ENCODE measurements around the gene MAP7. TPM values are rescaled to one million over a fixed set of nuclear protein-coding genes. Genes with fewer than 3 reads are reported as not detected.

Gene MAP7
- total and polyA plus RNA-seq, 2 of the 13 experiments (the other 11 are each of a cell fraction or from before 2014, with no cell fraction given): 0.04 TPM; not detected in 1

- H3K4me2 ChIP-seq (ENCODE audit: low read depth, low read length): no peak overlapping the region
- no peaks in the 10 kb centered on the region for H3K9me3 ChIP-seq (ENCODE audit: low read length)
- in situ Hi-C loops (cut with HindIII; ENCODE audit: extremely low pct_ligation_motif_present, low pct_unique_long_range_greater_than_20kb): no loop called here
- ATAC-seq (no peak), DNase-seq (ENCODE audit: low spot score) (no peak), FAIRE-seq (no peak)
- no peaks in the 10 kb centered on the region for H3K27me3 ChIP-seq (ENCODE audit: control insufficient read depth in 1 of 2, insufficient read depth in 2 of 2, low read length in 2 of 2)
- no peaks in the 10 kb centered on the region for H3K36me3 ChIP-seq (replicated peaks in 1 of 2; ENCODE audit: control insufficient read depth in 1 of 2, insufficient read depth in 2 of 2, low read length in 2 of 2)
- ChIA-PET POLR2A (no interaction called here), CTCF (ENCODE audit: low intra/inter-chr PET ratio, low total read pairs) (no interaction called here)
- H3K79me2 ChIP-seq (ENCODE audit: insufficient read depth, low read length): no peaks in the 10 kb centered on the region
- H2AFZ ChIP-seq (ENCODE audit: low read length): no peak overlapping the region
- H3K9ac ChIP-seq (ENCODE audit: insufficient read depth, low read depth, low read length): no peak overlapping the region
- no peaks in the 10 kb centered on the region for H3K4me1 ChIP-seq (ENCODE audit: insufficient read depth, low read length)
- H4K20me1 ChIP-seq (ENCODE audit: insufficient read depth, low read length): no peaks in the 10 kb centered on the region
- WGBS (ENCODE audit: low lambda C conversion rate): 60% methylated on average over 4 of the region's 4 CpGs
- no TSS peak for BruUV-seq (replicated peaks)
- no peak overlapping the region for H3K4me3 ChIP-seq (replicated peaks in 1 of 3; ENCODE audit: insufficient read depth in 1 of 3, low read depth in 2 of 3, low read length in 3 of 3)
- no peak overlapping the region for H3K27ac ChIP-seq (ENCODE audit: extremely low read length, insufficient read depth, low read length)
- intact Hi-C loops (cut with micrococcal nuclease; ENCODE audit: unreplicated experiment): no loop called here
- TF ChIP-seq ADNP (CRISPR knock-in tag; IDR thresholded peaks at IDR 0.05): no peak
- TF ChIP-seq CREM (IDR thresholded peaks at IDR 0.05): no peak
- no peak for TF ChIP-seq CREM (CRISPR knock-in tag; IDR thresholded peaks at IDR 0.05)
- no peak for TF ChIP-seq ZBTB49 (CRISPR knock-in tag; IDR thresholded peaks at IDR 0.05; ENCODE audit: borderline replicate concordance)
- TF ChIP-seq FOXJ3 (CRISPR knock-in tag; IDR thresholded peaks at IDR 0.05; ENCODE audit: borderline replicate concordance): no peak
- no peak for TF ChIP-seq ZNF33B (CRISPR knock-in tag; IDR thresholded peaks at IDR 0.05)
- TF ChIP-seq HOXA5 (CRISPR knock-in tag; IDR thresholded peaks at IDR 0.05): no peak
- no peak for TF ChIP-seq RFX3 (CRISPR knock-in tag; IDR thresholded peaks at IDR 0.05)
- TF ChIP-seq TARDBP (CRISPR knock-in tag; IDR thresholded peaks at IDR 0.05): no peak
- TF ChIP-seq, protein P1, sequence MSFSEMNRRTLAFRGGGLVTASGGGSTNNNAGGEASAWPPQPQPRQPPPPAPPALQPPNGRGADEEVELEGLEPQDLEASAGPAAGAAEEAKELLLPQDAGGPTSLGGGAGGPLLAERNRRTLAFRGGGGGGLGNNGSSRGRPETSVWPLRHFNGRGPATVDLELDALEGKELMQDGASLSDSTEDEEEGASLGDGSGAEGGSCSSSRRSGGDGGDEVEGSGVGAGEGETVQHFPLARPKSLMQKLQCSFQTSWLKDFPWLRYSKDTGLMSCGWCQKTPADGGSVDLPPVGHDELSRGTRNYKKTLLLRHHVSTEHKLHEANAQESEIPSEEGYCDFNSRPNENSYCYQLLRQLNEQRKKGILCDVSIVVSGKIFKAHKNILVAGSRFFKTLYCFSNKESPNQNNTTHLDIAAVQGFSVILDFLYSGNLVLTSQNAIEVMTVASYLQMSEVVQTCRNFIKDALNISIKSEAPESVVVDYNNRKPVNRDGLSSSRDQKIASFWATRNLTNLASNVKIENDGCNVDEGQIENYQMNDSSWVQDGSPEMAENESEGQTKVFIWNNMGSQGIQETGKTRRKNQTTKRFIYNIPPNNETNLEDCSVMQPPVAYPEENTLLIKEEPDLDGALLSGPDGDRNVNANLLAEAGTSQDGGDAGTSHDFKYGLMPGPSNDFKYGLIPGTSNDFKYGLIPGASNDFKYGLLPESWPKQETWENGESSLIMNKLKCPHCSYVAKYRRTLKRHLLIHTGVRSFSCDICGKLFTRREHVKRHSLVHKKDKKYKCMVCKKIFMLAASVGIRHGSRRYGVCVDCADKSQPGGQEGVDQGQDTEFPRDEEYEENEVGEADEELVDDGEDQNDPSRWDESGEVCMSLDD (CRISPR knock-in tag; IDR thresholded peaks at IDR 0.05; ENCODE audit: borderline replicate concordance): no peak
- TF ChIP-seq PBX3 (CRISPR knock-in tag; IDR thresholded peaks at IDR 0.05; ENCODE audit: borderline replicate concordance): no peak
Observed at GRCh38 chr6:136510782-136511181, 39.4 kb downstream of the MAP7 start.

Measured in HepG2 (cell line).